Endometrial microvascular endothelial cells (primary cell): ENCODE measurements around the gene SOAT2. TPM values are rescaled to one million over a fixed set of nuclear protein-coding genes. Genes with fewer than 3 reads are reported as not detected.

ENCODE experiments used
- in situ Hi-C: cut with HindIII; loops from 2 replicates; pipeline ENCODE4 v1.10.0; 2017; ENCODE audit warnings: low sequenced_read_pairs, low pct_unique_long_range_greater_than_20kb; ENCODE audit errors: inconsistent ontology term
- total RNA-seq: library from RNA; depleted of rRNA; stranded (reverse); fragments of >200 nt; gene quantifications from one replicate; pipeline ENCODE4 v1.2.3, GENCODE V29; 2015; ENCODE audit errors: inconsistent ontology term

SOAT2 gene
- total RNA-seq, 1 donor from 2014 or later = not detected

DNA sequence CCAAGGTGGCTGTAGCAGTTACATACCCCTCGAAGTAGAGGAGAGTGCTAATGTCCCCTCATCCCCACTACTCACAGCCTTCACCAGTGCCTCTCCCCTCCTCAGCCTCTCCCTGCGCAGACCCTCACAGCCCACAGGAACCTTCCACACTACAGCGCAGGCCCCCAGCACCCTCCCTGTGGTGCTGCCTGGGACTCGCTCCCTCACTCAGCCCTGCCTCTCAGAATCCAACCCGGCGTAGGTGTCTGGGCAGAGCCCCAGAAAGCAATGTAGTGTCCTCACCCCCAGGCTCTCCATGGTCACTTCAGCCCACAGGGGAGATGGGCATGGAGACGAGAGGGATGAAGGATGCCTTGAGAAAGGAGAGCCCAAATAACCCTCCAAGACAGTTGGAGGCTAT, 66.4 kb downstream of the SOAT2 start:
- in situ Hi-C loops = no loop called here

DNA sequence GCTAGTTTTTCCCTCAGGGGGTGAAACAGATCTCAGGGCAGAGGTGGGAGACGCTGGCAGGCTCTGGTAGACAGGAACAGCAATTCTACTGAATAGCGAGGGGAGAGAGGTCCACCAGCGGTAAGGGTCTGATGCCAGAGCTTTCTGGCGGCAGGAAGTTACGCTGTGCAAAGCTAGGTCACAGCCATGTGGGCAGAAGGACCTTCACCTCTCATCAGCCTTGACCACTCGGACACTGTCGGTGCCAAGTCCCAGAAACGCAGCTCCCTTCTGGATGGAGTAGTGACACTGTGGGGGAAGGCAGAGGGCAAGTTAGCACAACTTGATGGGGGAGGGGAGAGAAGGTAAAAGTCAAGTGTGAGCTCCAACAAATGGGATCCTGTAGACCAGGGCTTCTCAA, 66.9 kb downstream of the SOAT2 start:
- in situ Hi-C loops = no loop called here

- in situ Hi-C loops = no loop called here
Observed at GRCh38 chr12:53170876-53171724, 67.8 kb downstream of the SOAT2 start.

GRCh38 chr12:53171725-53172329, 68.5 kb downstream of the SOAT2 start:
- in situ Hi-C loops = no loop called here

DNA sequence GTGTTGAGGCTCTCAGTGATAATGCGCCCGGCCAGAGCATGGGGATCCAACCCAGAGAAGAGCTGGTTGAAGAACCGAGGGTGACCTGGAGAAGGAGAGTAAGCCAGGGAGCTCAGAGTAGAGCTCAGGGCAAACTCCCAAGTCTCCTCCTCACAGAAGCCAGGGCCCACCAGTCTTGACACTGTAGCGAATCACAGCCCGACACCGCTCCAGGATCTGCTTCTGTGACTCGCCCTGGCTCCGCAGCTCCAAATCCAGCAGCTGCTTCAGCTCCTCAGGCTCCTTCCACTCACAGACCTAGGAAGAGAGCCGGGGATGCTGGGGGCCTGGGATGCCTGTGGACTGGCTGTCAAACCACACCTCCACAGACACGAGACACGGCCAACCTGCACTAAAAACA, 69.1 kb downstream of the SOAT2 start:
- in situ Hi-C loops = no loop called here

GRCh38 chr12:53173085-53173715, 69.9 kb downstream of the SOAT2 start:
- in situ Hi-C loops = no loop called here

Other genes starting within 250 kb of the SOAT2 start
- 21.4 TPM for gene KRT8, start 198.4 kb upstream of the SOAT2 start, total RNA-seq
- gene KRT18, start 154.4 kb upstream of the SOAT2 start, total RNA-seq = 349 TPM
- gene EIF4B, start 97.0 kb upstream of the SOAT2 start, total RNA-seq = 363 TPM
- 43.2 TPM for gene TNS2, start 53.4 kb upstream of the SOAT2 start, total RNA-seq
- gene SPRYD3, start 24.1 kb upstream of the SOAT2 start, total RNA-seq = 34.1 TPM
- gene IGFBP6, start 5.8 kb upstream of the SOAT2 start, total RNA-seq = 73.8 TPM
- 5.9 TPM for gene ZNF740, start 77.2 kb downstream of the SOAT2 start, total RNA-seq
- 4.6 TPM for gene CSAD, start 77.4 kb downstream of the SOAT2 start, total RNA-seq
- 0.93 TPM for gene ITGB7, start 103.8 kb downstream of the SOAT2 start, total RNA-seq
- 23.5 TPM for gene RARG, start 128.7 kb downstream of the SOAT2 start, total RNA-seq
- 31.9 TPM for gene ESPL1, start 164.8 kb downstream of the SOAT2 start, total RNA-seq
- gene PFDN5, start 192.1 kb downstream of the SOAT2 start, total RNA-seq = 419 TPM
- gene MYG1, start 196.2 kb downstream of the SOAT2 start, total RNA-seq = 55.1 TPM
- gene AAAS, start 218.1 kb downstream of the SOAT2 start, total RNA-seq = 93.8 TPM
- gene SP7, start 232.9 kb downstream of the SOAT2 start, total RNA-seq = not detected